ENCODE results near the gene SEL1L.
"Not testable (repeated sequence)": the region's sequence is repeated elsewhere in the genome, so short reads cannot be mapped to it uniquely, and the experiment has no call there.

DNA sequence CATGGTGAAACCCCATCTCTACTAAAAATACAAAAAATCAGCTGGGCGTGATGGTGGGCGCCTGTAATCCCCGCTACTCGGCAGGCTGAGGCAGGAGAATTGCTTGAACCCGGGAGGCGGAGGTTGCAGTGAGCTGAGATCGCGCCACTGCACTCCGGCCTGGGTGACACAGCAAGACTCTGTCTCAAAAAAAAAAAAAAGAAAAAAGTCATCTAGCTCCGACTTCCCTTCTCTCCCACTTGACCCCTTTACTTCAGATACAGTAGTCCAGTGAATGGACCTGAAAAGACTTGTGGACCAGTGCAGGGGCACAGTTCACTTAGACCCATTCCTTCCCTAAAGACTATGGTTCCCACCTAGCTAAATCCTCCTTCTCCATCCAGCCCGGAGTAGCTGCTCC lies 103.9 kb downstream of the SEL1L start:
- TF ChIP-seq, protein P1, sequence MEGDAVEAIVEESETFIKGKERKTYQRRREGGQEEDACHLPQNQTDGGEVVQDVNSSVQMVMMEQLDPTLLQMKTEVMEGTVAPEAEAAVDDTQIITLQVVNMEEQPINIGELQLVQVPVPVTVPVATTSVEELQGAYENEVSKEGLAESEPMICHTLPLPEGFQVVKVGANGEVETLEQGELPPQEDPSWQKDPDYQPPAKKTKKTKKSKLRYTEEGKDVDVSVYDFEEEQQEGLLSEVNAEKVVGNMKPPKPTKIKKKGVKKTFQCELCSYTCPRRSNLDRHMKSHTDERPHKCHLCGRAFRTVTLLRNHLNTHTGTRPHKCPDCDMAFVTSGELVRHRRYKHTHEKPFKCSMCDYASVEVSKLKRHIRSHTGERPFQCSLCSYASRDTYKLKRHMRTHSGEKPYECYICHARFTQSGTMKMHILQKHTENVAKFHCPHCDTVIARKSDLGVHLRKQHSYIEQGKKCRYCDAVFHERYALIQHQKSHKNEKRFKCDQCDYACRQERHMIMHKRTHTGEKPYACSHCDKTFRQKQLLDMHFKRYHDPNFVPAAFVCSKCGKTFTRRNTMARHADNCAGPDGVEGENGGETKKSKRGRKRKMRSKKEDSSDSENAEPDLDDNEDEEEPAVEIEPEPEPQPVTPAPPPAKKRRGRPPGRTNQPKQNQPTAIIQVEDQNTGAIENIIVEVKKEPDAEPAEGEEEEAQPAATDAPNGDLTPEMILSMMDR (IDR thresholded peaks at IDR 0.05; ENCODE audit: extremely low read depth in 1 of 2, insufficient read depth in 1 of 2, low read depth in 1 of 2, low read length in 2 of 2): not testable (repeated sequence)
- TF ChIP-seq, protein P2, sequence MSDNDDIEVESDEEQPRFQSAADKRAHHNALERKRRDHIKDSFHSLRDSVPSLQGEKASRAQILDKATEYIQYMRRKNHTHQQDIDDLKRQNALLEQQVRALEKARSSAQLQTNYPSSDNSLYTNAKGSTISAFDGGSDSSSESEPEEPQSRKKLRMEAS (IDR thresholded peaks at IDR 0.05; ENCODE audit: insufficient read depth, insufficient read length): not testable (repeated sequence)
- not testable (repeated sequence) for TF ChIP-seq POLR2AphosphoS5 (IDR thresholded peaks at IDR 0.05; ENCODE audit: insufficient read depth, low read depth, low read length); EZH2 (IDR thresholded peaks at IDR 0.05; ENCODE audit: borderline replicate concordance, low read depth, low read length, severe bottlenecking); POLR2A (IDR thresholded peaks at IDR 0.05; ENCODE audit: low read depth, low read length); JUN (IDR thresholded peaks at IDR 0.05; ENCODE audit: borderline replicate concordance, insufficient read depth, insufficient read length, low read depth)

Measured in endothelial cell of umbilical vein (primary cell).